ENCODE measurements around the gene ZNF436.
"Not testable (repeated sequence)": the region's sequence is repeated elsewhere in the genome, so short reads cannot be mapped to it uniquely, and the experiment has no call there.

Gene ZNF436

DNA sequence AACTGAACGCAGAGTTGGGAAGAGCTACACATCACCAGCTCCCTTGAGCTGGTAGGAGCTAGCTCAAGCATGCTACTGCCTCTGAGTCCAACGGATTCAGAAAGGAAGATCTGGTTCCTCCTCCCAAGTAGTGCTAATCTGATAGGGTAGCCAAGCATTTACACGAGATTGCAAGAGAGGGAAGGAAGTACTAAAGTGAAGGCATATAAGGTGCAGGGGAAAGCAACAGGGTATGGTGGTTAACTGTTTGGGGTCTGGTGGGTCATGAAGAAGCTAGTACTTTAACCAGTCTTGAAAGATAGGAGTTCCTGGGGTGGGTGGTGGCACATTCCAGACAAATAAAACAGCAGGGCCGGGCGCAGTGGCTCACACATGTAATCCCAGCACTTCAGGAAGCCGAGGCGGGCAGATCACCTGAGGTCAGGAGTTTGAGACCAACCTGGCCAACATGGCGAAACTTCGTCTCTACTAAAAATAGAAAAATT is 20.2 kb upstream of the ZNF436 start:
- no peak for DNase-seq

DNA sequence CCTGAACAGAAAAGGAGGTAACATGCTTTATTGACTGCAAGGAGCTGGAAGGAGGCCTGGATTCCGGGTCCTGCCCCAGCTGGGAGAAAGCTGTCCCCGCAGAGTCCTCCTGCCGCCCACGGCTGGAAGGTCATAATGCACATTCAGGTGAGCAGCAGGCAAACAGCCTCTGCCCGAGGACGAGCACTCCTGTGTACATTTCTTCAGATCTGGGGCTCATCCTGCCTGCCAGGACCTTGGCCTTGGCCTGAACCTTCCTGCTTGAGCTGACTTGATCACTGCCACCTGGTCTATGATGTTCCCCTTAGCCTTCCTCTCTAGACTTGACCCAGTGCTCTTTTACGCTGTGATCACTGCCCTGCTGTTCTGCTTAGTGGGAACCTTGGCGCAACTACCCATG is 17.9 kb upstream of the ZNF436 start:
- DNase-seq = no peak

DNA sequence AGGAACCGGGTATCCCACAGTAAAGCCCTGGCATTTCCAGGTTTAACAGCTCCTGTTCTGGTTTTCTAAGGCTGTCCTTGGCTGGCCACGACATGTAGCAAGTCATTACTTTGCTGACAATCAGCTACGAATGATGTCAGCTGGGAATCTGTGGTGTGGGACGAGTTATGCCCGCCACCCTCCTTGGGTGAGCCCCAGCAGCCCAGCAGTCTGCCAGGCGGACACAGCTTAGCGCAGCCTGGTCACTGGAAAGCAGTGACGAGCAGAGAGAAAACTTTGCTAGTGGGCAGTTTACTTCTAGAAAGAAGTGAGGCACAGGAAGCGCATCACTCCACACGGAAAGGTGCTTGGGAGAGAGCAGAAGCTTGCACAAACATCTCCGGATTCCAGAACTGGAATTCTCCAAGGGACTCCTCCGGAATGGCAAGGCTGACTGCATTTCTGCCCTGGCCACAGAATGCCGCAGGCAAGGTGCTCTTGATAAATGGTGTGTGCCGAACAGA is 15.5 kb upstream of the ZNF436 start:
- DNase-seq = no peak

GRCh38 chr1:23384312-23385058 is 14.8 kb upstream of the ZNF436 start:
- no peak for DNase-seq

GRCh38 chr1:23383577-23384311 is 14.1 kb upstream of the ZNF436 start:
- no peak for DNase-seq

- no peak for DNase-seq
These were observed 11.7 kb upstream of the ZNF436 start for GRCh38 chr1:23381233-23381885.

GRCh38 chr1:23380719-23381118 is 11.1 kb upstream of the ZNF436 start:
- no peak for DNase-seq

DNA sequence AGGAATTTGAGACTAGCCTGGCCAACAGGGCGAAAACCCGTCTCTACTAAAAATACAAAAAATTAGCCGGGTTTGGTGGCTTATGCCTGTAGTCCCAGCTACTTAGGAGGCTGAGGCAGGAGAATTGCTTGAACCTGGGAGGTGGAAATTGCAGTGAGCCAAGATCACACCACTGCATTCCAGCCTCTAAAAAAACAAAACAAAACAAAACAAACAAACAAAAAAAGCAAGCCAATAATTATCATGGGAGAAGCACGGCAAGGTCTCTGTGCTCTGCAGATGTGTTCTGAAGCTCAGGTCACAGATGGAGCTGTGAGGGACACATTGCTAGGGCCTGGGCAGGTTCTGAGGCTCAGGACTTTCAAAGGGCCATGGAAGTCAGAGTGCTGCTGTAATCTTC is 10.6 kb upstream of the ZNF436 start:
- DNase-seq = not testable (repeated sequence)

DNA sequence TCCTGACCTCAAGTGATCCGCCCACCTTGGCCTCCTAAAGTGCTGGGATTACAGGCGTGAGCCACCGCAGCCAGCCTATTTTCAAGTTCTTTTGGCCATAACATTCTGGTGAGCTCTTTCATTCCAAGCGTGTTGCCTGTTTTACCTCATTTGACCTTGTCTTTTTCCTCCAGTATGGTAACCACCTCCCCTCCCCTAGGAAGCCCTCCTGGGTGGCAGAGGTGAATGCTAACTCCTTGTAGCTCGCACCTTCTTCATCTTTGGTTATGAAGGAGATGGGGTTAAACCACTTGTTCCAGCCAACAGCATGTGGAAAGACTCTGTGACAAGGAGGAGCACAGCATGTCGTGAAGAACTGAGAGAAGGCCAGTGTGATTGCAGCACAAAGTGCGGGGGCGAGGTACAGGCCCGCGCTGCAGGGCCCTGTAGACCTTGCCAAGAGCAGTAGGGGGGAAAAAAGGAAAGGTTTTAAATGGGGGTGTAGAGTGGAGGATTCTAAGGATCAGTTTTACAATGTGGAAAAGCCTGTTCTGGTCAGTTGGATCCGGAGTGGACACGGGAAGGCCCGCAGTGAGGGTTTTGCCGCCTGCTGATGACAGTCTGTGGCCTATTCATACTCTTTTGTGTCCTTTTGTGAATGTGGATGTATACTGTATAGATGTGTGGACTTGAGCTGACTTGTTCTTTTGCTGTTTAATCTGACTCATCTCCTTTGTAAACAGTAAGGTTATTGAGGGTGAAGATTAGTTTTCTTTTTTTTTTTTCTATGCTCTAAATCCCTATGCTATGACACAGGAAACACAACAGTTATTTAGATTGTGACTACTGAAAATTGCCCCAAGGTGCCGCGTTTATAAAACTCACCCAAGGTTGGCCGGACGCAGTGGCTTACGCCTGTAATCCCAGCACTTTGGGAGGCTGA is 7.5 kb upstream of the ZNF436 start:
- no peak for DNase-seq

DNA sequence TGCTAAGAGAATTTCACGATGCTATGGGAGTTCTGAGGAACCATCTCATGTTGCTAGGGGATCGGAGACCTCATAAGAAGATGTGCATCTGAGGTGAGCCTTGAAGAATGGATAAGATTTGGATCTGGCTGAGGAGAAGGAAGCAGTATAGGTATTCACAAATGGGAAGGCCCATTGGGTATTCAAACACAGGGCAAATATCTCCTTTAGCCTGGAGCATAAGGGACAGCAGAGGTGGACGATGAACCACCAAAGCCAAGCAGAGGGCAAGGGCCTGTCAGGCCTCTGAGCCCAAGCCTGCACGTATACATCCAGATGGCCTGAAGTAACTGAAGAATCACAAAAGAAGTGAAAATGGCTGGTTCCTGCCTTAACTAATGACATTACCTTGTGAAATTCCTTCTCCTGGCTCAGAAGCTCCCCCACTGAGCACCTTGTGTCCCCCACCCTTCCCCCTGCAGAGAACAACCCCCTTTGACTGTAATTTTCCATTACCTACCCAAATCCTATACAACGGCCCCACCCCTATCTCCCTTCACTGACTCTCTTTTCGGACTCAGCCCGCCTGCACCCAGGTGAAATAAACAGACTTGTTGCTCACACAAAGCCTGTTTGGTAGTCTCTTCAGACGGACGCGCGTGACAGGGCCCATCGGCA is 4.6 kb upstream of the ZNF436 start:
- not testable (repeated sequence) for DNase-seq

- no peak for DNase-seq
These were observed 2.6 kb upstream of the ZNF436 start for GRCh38 chr1:23371987-23372880.

- DNase-seq = no peak
These were observed 1.3 kb upstream of the ZNF436 start for GRCh38 chr1:23370709-23371584.

- no peak for DNase-seq
These were observed 683 bp upstream of the ZNF436 start for GRCh38 chr1:23370330-23370708.

GRCh38 chr1:23368562-23369334 is 888 bp downstream of the ZNF436 start:
- peak; percentile 87 for DNase-seq

- peak; percentile 96 for DNase-seq
These were observed 1.7 kb downstream of the ZNF436 start for GRCh38 chr1:23367791-23368561.

DNA sequence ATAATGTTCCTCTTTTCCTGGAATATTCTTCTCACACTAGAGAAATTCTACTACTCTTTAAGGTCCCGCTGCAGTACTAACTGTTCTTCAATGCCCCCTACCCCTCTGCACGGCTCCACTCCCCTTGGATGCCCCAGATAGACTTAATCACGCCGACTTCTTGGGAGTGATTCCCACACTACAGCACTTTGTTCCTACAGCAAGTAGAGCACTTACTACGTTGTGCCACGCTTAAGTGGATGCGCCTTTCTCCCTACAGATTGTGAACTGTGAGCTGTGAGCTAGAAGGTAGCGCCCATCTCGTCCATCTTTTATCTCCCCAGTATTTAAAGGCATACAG is 2.2 kb downstream of the ZNF436 start:
- no peak for DNase-seq

DNA sequence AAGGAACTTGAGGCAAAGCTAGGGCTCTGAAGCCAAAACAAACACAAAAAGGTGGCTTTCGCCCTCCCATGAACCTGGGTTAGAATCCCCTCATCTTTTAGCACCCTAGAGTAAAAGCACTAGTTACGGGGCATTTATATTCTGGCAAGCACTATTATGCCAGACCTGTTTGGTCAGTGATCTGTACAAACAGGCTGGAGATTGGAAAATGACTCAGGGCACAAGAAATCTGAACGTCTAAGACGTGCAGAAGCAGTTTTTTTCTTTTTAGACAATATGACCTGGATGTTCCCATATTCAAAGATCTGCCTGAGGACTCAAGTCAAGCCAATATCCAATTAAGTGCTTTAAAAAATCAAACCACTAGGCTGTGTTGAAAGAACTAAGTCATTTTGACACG is 3.0 kb downstream of the ZNF436 start:
- no peak for DNase-seq

- no peak for DNase-seq
These were observed 3.5 kb downstream of the ZNF436 start for GRCh38 chr1:23366146-23366545.
